Neuronal stem cell (in vitro differentiated cells): ENCODE measurements around the gene FAAP24.

Experiments used
- DNase-seq: peaks from one replicate; pipeline ENCODE4 v3.0.0-alpha.2; 2013; ENCODE audit warnings: low spot score
- H2AFZ ChIP-seq: one replicate; pipeline ENCODE4 v1.6.1; 2013; ENCODE audit warnings: mild to moderate bottlenecking, low read length, inconsistent platforms
- H2AK5ac ChIP-seq: 2 replicates; pipeline ENCODE4 v1.6.1; 2013; ENCODE audit warnings: low read depth, mild to moderate bottlenecking, inconsistent platforms, low read length, moderate library complexity, mixed read lengths
- H2BK120ac ChIP-seq: 2 replicates; pipeline ENCODE4 v1.6.1; 2013; ENCODE audit warnings: low read depth, mild to moderate bottlenecking, inconsistent platforms, low read length, moderate library complexity, mixed read lengths
- H2BK12ac ChIP-seq: one replicate; pipeline ENCODE4 v1.6.1; 2013; ENCODE audit warnings: low read length, inconsistent platforms
- H2BK15ac ChIP-seq: 2 replicates; pipeline ENCODE4 v1.6.1; 2013; ENCODE audit warnings: mild to moderate bottlenecking, low read length, inconsistent platforms, mixed read lengths
- H2BK5ac ChIP-seq: one replicate; pipeline ENCODE4 v1.6.1; 2013; ENCODE audit warnings: inconsistent platforms, mild to moderate bottlenecking, low read length, moderate library complexity
- H3K14ac ChIP-seq: one replicate; pipeline ENCODE4 v1.6.1; 2013; ENCODE audit warnings: low read length, inconsistent platforms
- H3K18ac ChIP-seq: 2 replicates; pipeline ENCODE4 v1.6.1; 2013; ENCODE audit warnings: low read length, inconsistent platforms
- H3K23ac ChIP-seq: 2 replicates; pipeline ENCODE4 v1.6.1; 2013; ENCODE audit warnings: low read depth, mild to moderate bottlenecking, mixed read lengths, low read length, inconsistent platforms; ENCODE audit not compliant: poor library complexity
- H3K27ac ChIP-seq: replicated peaks from 3 replicates; pipeline ENCODE4 v1.5.1; 2013; ENCODE audit warnings: low read length, inconsistent platforms
- H3K27me3 ChIP-seq, 3 experiments: 2 replicates each; pipeline ENCODE4 v1.6.1; 2013; ENCODE audit warnings: low read length in 3 of 3, mild to moderate bottlenecking in 2 of 3, inconsistent platforms in 1 of 3, low read depth in 1 of 3, mixed read lengths in 1 of 3, moderate library complexity in 1 of 3; ENCODE audit not compliant: control insufficient read depth in 3 of 3, insufficient read depth in 3 of 3
- H3K36me3 ChIP-seq, 2 donors: replicated peaks in 1 of 2; 2 replicates each; pipeline ENCODE4 v1.6.1; 2013; ENCODE audit warnings: low read length in 2 of 2; ENCODE audit not compliant: control insufficient read depth in 2 of 2, insufficient read depth in 2 of 2
- H3K4ac ChIP-seq: 2 replicates; pipeline ENCODE4 v1.6.1; 2013; ENCODE audit warnings: inconsistent platforms, mild to moderate bottlenecking, low read length, moderate library complexity
- H3K4me1 ChIP-seq, 2 donors: 1 replicate in 1 of 2; 2 replicates in 1 of 2; pipeline ENCODE4 v1.6.1; 2013; ENCODE audit warnings: low read length in 2 of 2, low read depth in 1 of 2; ENCODE audit not compliant: control insufficient read depth in 2 of 2, insufficient read depth in 1 of 2
- H3K4me2 ChIP-seq: one replicate; pipeline ENCODE4 v1.6.1; 2013; ENCODE audit warnings: mild to moderate bottlenecking, low read length, inconsistent platforms; ENCODE audit not compliant: insufficient read depth, poor library complexity, severe bottlenecking
- H3K4me3 ChIP-seq, 2 donors: 2 replicates each; pipeline ENCODE4 v1.5.1; 2013; ENCODE audit warnings: low read length in 2 of 2, mild to moderate bottlenecking in 2 of 2, inconsistent platforms in 1 of 2, moderate library complexity in 1 of 2
- H3K79me1 ChIP-seq: one replicate; pipeline ENCODE4 v1.6.1; 2013; ENCODE audit warnings: low read depth, mild to moderate bottlenecking, inconsistent platforms, low read length, moderate library complexity
- H3K9ac ChIP-seq: one replicate; pipeline ENCODE4 v1.6.1; 2013; ENCODE audit warnings: mild to moderate bottlenecking, low read depth, low read length, inconsistent platforms; ENCODE audit not compliant: poor library complexity
- H3K9me3 ChIP-seq, 2 donors: replicated peaks in 1 of 2; 2 replicates each; pipeline versions ENCODE3 to v1.6.1; 2013; ENCODE audit warnings: low read length in 2 of 2, mild to moderate bottlenecking in 2 of 2, inconsistent platforms in 1 of 2, low read depth in 1 of 2, mixed read lengths in 1 of 2, moderate library complexity in 1 of 2; ENCODE audit not compliant: control insufficient read depth in 2 of 2, insufficient read depth in 1 of 2
- H4K8ac ChIP-seq: one replicate; pipeline ENCODE4 v1.6.1; 2013; ENCODE audit warnings: low read depth, mild to moderate bottlenecking, inconsistent platforms, low read length, moderate library complexity
- H4K91ac ChIP-seq: one replicate; pipeline ENCODE4 v1.6.1; 2013; ENCODE audit warnings: low read length, low read depth, mild to moderate bottlenecking, inconsistent platforms; ENCODE audit not compliant: poor library complexity
- WGBS, 2 donors: extraction: QIAGEN DNeasy Blood & Tissue Kit; methylation state at CpG; one replicate each; pipeline ENCODE4 v1.1.7; 2013; ENCODE audit warnings: missing lambda C conversion rate in 2 of 2, mixed read lengths in 1 of 2; ENCODE audit not compliant: insufficient read length in 2 of 2, insufficient replicate concordance in 1 of 2; ENCODE audit errors: extremely low coverage in 2 of 2; 5-methylcytosine and 5-hydroxymethylcytosine counted together

The FAAP24 gene

GRCh38 chr19:32945260-32945659 lies 26.8 kb upstream of the FAAP24 start:
- peaks cover 25 to 91% of the 10 kb centered on the region in 2 donors for H3K36me3 ChIP-seq
- H2AK5ac ChIP-seq = no peak overlapping the region
- no peaks in the 10 kb centered on the region for H3K4me1 ChIP-seq
- H3K23ac ChIP-seq = no peak overlapping the region
- H3K9me3 ChIP-seq = no peaks in the 10 kb centered on the region
- H2BK5ac ChIP-seq = no peak overlapping the region
- H3K4ac ChIP-seq = no peak overlapping the region
- H3K18ac ChIP-seq = no peak overlapping the region
- H2BK120ac ChIP-seq = no peak overlapping the region
- H3K14ac ChIP-seq = no peak overlapping the region
- no peak overlapping the region for H3K4me3 ChIP-seq
- no peak overlapping the region for H2BK15ac ChIP-seq
- H4K8ac ChIP-seq = no peak overlapping the region
- H3K27me3 ChIP-seq = no peaks in the 10 kb centered on the region
- no peak overlapping the region for H2AFZ ChIP-seq
- no peak overlapping the region for H2BK12ac ChIP-seq
- WGBS, 2 donors = no CpG with 5 or more reads among the region's 3 CpGs
- no peak overlapping the region for H4K91ac ChIP-seq
- no peaks in the 10 kb centered on the region for H3K79me1 ChIP-seq
- H3K9ac ChIP-seq = no peak overlapping the region
- no peak for DNase-seq
- H3K27ac ChIP-seq = no peak overlapping the region
- H3K4me2 ChIP-seq = no peak overlapping the region

GRCh38 chr19:32966750-32967149 lies 5.3 kb upstream of the FAAP24 start:
- Histone ChIP-seq H3K14ac (no peak overlapping the region), H3K9ac (no peak overlapping the region), H3K23ac (no peak overlapping the region), H2BK120ac (no peak overlapping the region), H3K18ac (no peak overlapping the region), H2BK15ac (no peak overlapping the region), H4K91ac (no peak overlapping the region), H3K4me1 (peaks cover 0 to 3% of the 10 kb centered on the region in 2 donors), H3K27ac (no peak overlapping the region), H3K36me3 (peaks cover 14 to 71% of the 10 kb centered on the region in 2 donors), H2BK12ac (no peak overlapping the region), H2BK5ac (no peak overlapping the region), H3K79me1 (peaks cover 5% of the 10 kb centered on the region), H3K9me3 (no peaks in the 10 kb centered on the region), H2AK5ac (no peak overlapping the region), H2AFZ (no peak overlapping the region), H3K4me2 (no peak overlapping the region), H3K27me3 (no peaks in the 10 kb centered on the region), H3K4ac (no peak overlapping the region), H3K4me3 (no peak overlapping the region), H4K8ac (no peak overlapping the region)
- no peak for DNase-seq
- WGBS, 2 donors = no CpG with 5 or more reads among the region's 9 CpGs

GRCh38 chr19:32969549-32969948 lies 2.5 kb upstream of the FAAP24 start:
- H3K36me3 ChIP-seq = peaks cover 6 to 50% of the 10 kb centered on the region in 2 donors
- no CpG with 5 or more reads among the region's 10 CpGs for WGBS, 2 donors
- H3K9me3 ChIP-seq = no peaks in the 10 kb centered on the region
- H2BK120ac ChIP-seq = no peak overlapping the region
- DNase-seq = no peak
- no peaks in the 10 kb centered on the region for H3K27me3 ChIP-seq
- no peak overlapping the region for H2AFZ ChIP-seq
- H3K27ac ChIP-seq = no peak overlapping the region
- H3K4me1 ChIP-seq = peaks cover 0 to 3% of the 10 kb centered on the region in 2 donors
- H3K18ac ChIP-seq = no peak overlapping the region
- peaks cover 5% of the 10 kb centered on the region for H3K79me1 ChIP-seq
- H4K91ac ChIP-seq = no peak overlapping the region
- no peak overlapping the region for H3K23ac ChIP-seq
- H3K4ac ChIP-seq = no peak overlapping the region
- H2BK15ac ChIP-seq = no peak overlapping the region
- H3K14ac ChIP-seq = no peak overlapping the region
- no peak overlapping the region for H3K9ac ChIP-seq
- no peak overlapping the region for H2AK5ac ChIP-seq
- no peak overlapping the region for H2BK12ac ChIP-seq
- H3K4me2 ChIP-seq = no peak overlapping the region
- no peak overlapping the region for H4K8ac ChIP-seq
- H3K4me3 ChIP-seq = peak overlapping the region in 1 of 2 donors; percentile 24
- no peak overlapping the region for H2BK5ac ChIP-seq

GRCh38 chr19:32971012-32971595 lies 938 bp upstream of the FAAP24 start:
- peaks cover 0 to 3% of the 10 kb centered on the region in 2 donors for H3K4me1 ChIP-seq
- H3K4me2 ChIP-seq = peak overlapping the region; percentile 75
- no peaks in the 10 kb centered on the region for H3K9me3 ChIP-seq
- H2BK5ac ChIP-seq = no peak overlapping the region
- no peak overlapping the region for H4K8ac ChIP-seq
- no peak overlapping the region for H3K4ac ChIP-seq
- peak overlapping the region; percentile 92 for H3K9ac ChIP-seq
- no peak overlapping the region for H3K14ac ChIP-seq
- WGBS, 2 donors = no CpG with 5 or more reads among the region's 21 CpGs
- no peak overlapping the region for H4K91ac ChIP-seq
- no peaks in the 10 kb centered on the region for H3K27me3 ChIP-seq
- H2BK12ac ChIP-seq = no peak overlapping the region
- no peak overlapping the region for H2BK120ac ChIP-seq
- no peak overlapping the region for H3K27ac ChIP-seq
- H2BK15ac ChIP-seq = no peak overlapping the region
- H2AK5ac ChIP-seq = peak overlapping the region; percentile 83
- H3K79me1 ChIP-seq = peaks cover 5% of the 10 kb centered on the region
- H2AFZ ChIP-seq = peak overlapping the region; percentile 72
- no peak for DNase-seq
- H3K4me3 ChIP-seq = peak overlapping the region; percentile 67 to 89
- peaks cover 5 to 40% of the 10 kb centered on the region in 2 donors for H3K36me3 ChIP-seq
- H3K18ac ChIP-seq = no peak overlapping the region
- H3K23ac ChIP-seq = no peak overlapping the region
